Muscle of leg (tissue), 11 donors: ENCODE measurements around the gene CD163L1. TPM values are rescaled to one million over a fixed set of nuclear protein-coding genes. Genes with fewer than 3 reads are reported as not detected.

ENCODE experiments used
- DNase-seq: peaks from one replicate; pipeline ENCODE4 v3.0.0; 2013
- H3K27ac ChIP-seq: one replicate; pipeline ENCODE4 v1.5.1; 2013; ENCODE audit warnings: mild to moderate bottlenecking, low read length, control low read depth
- H3K27me3 ChIP-seq: one replicate; pipeline ENCODE4 v1.6.1; 2013; ENCODE audit warnings: low read length; ENCODE audit not compliant: control insufficient read depth, insufficient read depth
- H3K36me3 ChIP-seq: one replicate; pipeline ENCODE4 v1.6.1; 2013; ENCODE audit warnings: low read length; ENCODE audit not compliant: control insufficient read depth, insufficient read depth
- H3K4me1 ChIP-seq: one replicate; pipeline ENCODE4 v1.6.1; 2013; ENCODE audit warnings: low read length; ENCODE audit not compliant: control insufficient read depth, insufficient read depth
- H3K4me3 ChIP-seq: one replicate; pipeline ENCODE4 v1.5.1; 2013; ENCODE audit warnings: low read length, control low read depth
- H3K9me3 ChIP-seq: replicated peaks from 2 replicates; pipeline ENCODE4 v1.6.1; 2013; ENCODE audit warnings: low read depth, low read length; ENCODE audit not compliant: control insufficient read depth
- WGBS: methylation state at CpG from one replicate; pipeline ENCODE4 v1.1.5; 2013; ENCODE audit warnings: missing lambda C conversion rate; ENCODE audit not compliant: insufficient coverage; 5-methylcytosine and 5-hydroxymethylcytosine counted together
- polyA plus RNA-seq, 8 donors: library from polyadenylated mRNA; unstranded; fragments of 120-200 nt; gene quantifications; one replicate each; pipeline versions ENCODE4 v1.2.1 to v1.2.3, GENCODE V29; 2013; ENCODE audit warnings: inconsistent platforms in 1 of 8, low replicate concordance in 1 of 8; ENCODE audit not compliant: insufficient read length in 8 of 8, insufficient read depth in 1 of 8
- total RNA-seq: library from RNA; stranded (reverse); fragments of 120-200 nt; gene quantifications from one replicate; pipeline ENCODE4 v1.2.4, GENCODE V29; 2013

CD163L1 gene
- total and polyA plus RNA-seq, 9 donors: 5.3 to 11.5 (median 8.2) TPM

DNA sequence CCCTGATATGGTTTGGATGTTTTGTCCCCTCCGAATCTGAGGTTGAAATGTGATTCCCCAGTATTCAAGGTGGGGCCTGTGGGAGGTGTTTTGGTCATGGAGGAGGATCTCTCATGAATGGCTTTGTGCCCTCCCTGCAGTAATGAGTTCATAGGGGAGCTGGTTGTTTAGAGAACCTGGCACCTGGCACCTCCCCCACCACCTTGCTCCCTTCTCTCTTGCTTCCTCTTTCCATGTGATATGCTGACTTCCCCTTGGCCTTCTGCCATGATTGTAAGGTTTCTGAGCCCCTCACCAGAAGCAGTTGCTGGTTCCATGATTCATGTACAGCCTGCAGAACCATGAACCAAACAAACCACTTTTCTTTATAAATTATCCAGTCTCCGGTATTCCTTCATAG, 32.6 kb downstream of the CD163L1 start:
- DNase-seq: peak; percentile 22
- H3K4me1 ChIP-seq: no peaks in the 10 kb centered on the region
- H3K4me3 ChIP-seq: no peak overlapping the region
- no peak overlapping the region for H3K27ac ChIP-seq
- no peaks in the 10 kb centered on the region for H3K36me3 ChIP-seq
- H3K9me3 ChIP-seq: no peaks in the 10 kb centered on the region
- no CpG with 5 or more reads among the region's 2 CpGs for WGBS
- H3K27me3 ChIP-seq: no peaks in the 10 kb centered on the region

DNA sequence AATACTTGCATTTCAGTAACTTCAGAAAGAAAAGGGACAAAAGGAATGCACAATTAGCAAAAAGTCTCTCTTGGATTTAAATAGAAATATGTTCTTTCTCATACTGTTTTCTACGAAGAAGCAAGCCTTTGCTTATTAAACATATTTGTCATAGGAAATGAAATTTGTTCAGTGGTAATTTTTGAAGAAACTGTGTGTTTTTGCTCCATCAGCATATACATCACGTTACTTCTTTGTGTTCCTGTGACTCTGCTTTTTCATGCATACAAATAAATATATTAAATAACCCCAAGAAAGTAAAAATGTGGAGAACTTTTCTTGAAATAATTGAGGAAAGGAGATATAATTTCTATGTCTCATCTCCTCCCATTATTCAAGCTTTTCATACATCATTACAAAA, 39.7 kb downstream of the CD163L1 start:
- DNase-seq: peak; percentile 4
- WGBS: no CpG with 5 or more reads among the region's 2 CpGs
- Histone ChIP-seq H3K9me3 (no peaks in the 10 kb centered on the region), H3K27me3 (no peaks in the 10 kb centered on the region), H3K4me3 (no peak overlapping the region), H3K36me3 (no peaks in the 10 kb centered on the region), H3K4me1 (no peaks in the 10 kb centered on the region), H3K27ac (no peak overlapping the region)

DNA sequence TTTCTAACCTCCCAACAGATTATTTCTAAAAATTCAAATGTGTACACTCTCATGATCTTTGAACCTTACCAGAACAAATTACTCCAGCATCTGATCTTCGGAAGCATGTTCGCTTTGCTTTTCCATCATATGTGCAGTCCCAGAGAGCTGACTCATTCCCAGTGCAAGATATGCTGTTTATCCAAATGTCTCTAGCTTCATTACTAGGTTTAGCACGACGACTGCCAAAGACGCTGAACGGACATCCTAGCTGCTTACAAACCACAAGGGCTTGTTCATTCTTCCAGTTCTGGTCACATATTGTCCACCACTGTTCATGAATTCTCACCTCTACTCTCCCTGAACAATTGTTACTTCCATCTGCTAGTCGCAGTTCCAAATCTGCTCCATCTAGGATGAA, 40.5 kb downstream of the CD163L1 start:
- 73% methylated on average over 6 of the region's 7 CpGs for WGBS
- H3K4me1 ChIP-seq: no peaks in the 10 kb centered on the region
- H3K4me3 ChIP-seq: no peak overlapping the region
- H3K36me3 ChIP-seq: no peaks in the 10 kb centered on the region
- H3K27ac ChIP-seq: no peak overlapping the region
- H3K9me3 ChIP-seq: no peaks in the 10 kb centered on the region
- no peak for DNase-seq
- no peaks in the 10 kb centered on the region for H3K27me3 ChIP-seq

DNA sequence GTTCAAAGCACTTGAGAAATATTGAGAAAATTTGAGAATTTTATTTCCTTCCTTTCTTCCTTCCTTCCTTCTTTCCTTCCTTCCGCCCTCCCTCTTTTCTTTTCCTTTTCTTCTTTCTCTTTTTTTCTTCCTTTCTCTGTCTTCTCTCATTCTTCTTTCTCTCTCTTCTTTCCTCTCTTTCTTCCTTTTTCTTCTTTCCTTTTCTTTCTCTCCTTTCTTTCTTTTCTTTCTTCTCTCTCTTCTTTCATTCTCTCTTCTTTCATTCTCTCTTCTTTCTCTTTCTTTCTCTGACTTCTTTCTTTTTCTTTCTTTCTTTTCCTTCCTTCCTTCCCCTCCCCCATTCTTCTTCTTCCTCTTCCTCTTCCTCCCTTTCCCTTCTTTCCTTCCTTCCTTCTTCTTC, 44.9 kb downstream of the CD163L1 start:
- Histone ChIP-seq H3K27ac (no peak overlapping the region), H3K36me3 (no peaks in the 10 kb centered on the region), H3K4me3 (no peak overlapping the region), H3K9me3 (no peaks in the 10 kb centered on the region), H3K4me1 (no peaks in the 10 kb centered on the region), H3K27me3 (no peaks in the 10 kb centered on the region)
- 75% methylated on average over 1 of the region's 1 CpG for WGBS
- DNase-seq: no peak

DNA sequence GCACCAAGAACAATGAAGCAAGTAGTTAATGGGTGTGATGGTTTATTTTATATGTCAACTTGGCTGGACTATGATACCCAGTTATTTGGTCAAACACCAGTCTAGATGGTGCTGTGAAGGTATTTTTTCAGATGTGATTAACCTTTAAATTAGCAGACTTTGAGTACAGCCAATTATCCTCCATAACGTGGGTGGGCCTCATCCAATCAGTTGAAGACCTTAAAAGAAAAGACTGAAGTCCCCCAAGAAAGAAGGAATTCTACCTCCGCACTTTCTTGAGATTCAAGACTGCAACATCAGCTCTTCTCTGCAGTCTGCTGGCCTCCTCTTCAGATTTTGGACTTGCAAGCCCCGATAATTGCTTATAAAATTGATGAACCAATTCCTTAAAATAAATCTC, 47.5 kb downstream of the CD163L1 start:
- Histone ChIP-seq H3K27me3 (no peaks in the 10 kb centered on the region), H3K4me1 (no peaks in the 10 kb centered on the region), H3K27ac (no peak overlapping the region), H3K4me3 (no peak overlapping the region), H3K9me3 (no peaks in the 10 kb centered on the region), H3K36me3 (no peaks in the 10 kb centered on the region)
- WGBS: 40% methylated on average over 1 of the region's 3 CpGs
- DNase-seq: no peak

DNA sequence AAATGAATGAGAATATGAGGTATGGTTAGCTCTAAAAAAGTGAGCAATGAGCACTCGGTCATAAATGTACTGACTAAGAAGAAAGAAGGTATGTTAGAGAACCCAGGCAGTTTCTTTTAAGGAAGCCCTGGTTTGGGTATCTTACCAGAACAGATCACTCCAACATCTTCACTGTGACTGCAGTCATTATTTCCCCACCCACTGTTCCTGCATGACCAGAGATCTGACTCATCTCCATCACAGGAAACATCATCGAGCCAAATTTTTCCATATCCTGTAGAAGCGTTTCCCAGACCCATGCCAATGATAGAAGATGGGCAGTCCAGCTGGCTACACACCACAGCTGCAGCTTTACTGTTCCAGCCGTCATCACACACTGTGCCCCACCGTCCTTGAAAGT, 48.0 kb downstream of the CD163L1 start:
- H3K4me1 ChIP-seq: no peaks in the 10 kb centered on the region
- 94% methylated on average over 2 of the region's 5 CpGs for WGBS
- no peaks in the 10 kb centered on the region for H3K9me3 ChIP-seq
- H3K4me3 ChIP-seq: no peak overlapping the region
- H3K36me3 ChIP-seq: no peaks in the 10 kb centered on the region
- H3K27me3 ChIP-seq: no peaks in the 10 kb centered on the region
- no peak for DNase-seq
- no peak overlapping the region for H3K27ac ChIP-seq

DNA sequence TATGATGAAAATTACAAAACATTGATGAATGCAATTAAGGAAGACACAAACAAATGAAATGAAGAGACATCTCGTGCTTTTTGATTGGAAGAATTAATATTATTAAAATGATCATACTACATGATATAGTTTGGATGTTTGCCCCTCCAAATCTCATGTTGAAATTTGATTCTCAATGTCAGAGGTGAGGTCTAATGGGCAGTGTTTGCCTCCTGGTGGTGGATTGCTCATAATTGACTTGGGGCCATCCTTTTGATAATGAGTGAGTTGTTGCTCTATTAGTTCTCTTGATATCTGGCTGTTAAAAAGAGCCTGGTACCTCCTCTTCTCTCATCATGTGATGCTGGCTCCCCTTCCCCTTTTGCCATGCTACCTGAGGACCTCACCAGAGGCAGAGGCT, 56.7 kb downstream of the CD163L1 start:
- DNase-seq: no peak
- H3K27me3 ChIP-seq: no peaks in the 10 kb centered on the region
- H3K27ac ChIP-seq: no peak overlapping the region
- peaks cover 7% of the 10 kb centered on the region for H3K9me3 ChIP-seq
- no CpG with 5 or more reads among the region's 1 CpG for WGBS
- no peaks in the 10 kb centered on the region for H3K36me3 ChIP-seq
- no peak overlapping the region for H3K4me3 ChIP-seq
- H3K4me1 ChIP-seq: no peaks in the 10 kb centered on the region

DNA sequence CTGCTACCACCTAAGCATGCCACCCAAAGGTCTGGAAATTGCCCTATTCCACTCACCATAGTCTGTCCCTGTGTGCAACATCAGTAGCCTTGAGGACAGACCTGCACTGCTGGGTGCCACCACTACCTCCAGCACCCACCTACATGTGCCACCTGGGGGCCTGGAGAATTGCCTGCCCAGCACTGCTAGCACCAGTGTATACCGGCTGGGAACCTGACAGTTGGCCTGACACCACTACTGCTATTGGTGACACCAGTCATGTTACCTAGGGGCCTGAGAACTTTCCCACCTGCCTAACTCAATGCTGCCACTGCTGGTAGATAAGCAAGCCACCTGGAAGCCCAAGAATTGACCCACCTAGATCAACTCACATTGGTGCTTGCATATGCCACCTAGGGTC, 60.8 kb downstream of the CD163L1 start:
- Histone ChIP-seq H3K36me3 (no peaks in the 10 kb centered on the region), H3K4me3 (no peak overlapping the region), H3K27ac (no peak overlapping the region), H3K4me1 (no peaks in the 10 kb centered on the region), H3K9me3 (peaks cover 7% of the 10 kb centered on the region), H3K27me3 (no peaks in the 10 kb centered on the region)
- WGBS: 100% methylated on average over 1 of the region's 1 CpG
- DNase-seq: no peak

DNA sequence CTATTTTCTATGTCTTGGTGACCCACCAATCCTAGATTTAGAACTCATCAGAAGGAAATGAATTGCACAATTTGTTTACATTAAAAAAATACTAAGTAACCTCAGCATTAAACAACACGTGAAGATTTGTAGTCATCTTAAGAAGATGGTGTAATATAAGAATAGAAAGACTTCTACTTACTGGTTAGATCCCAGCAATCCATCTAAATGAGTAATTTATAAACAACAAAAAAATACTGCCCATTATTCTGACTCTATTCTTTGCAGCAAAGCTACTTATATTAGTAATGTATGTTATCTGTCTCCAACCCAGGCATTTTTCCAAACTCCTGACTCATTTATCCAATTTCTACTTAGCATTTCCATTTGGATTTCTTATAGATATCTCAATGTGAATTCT, 67.8 kb downstream of the CD163L1 start:
- H3K4me3 ChIP-seq: no peak overlapping the region
- WGBS: no CpG with 5 or more reads among the region's 1 CpG
- no peak for DNase-seq
- H3K4me1 ChIP-seq: no peaks in the 10 kb centered on the region
- H3K27me3 ChIP-seq: no peaks in the 10 kb centered on the region
- H3K27ac ChIP-seq: no peak overlapping the region
- no peaks in the 10 kb centered on the region for H3K36me3 ChIP-seq
- no peaks in the 10 kb centered on the region for H3K9me3 ChIP-seq

DNA sequence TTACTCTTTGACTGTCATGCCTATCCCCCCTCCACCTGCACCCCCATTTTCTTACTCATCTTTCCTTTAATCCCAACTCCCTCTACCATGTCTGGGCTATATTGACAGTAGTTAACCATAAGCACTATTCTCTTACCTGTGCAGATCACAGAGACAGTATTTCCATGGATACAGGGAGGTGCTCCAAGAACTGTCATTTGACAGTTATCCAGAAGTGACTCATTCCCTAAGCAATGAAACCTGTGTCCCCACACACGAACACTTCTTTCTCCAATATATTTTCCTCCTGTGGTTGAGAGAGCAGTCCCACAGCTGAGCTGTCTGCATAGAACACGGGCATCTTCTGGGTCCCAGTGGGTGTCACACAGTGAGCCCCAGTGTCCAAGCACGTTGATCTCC, 68.8 kb downstream of the CD163L1 start:
- H3K9me3 ChIP-seq: no peaks in the 10 kb centered on the region
- no peaks in the 10 kb centered on the region for H3K27me3 ChIP-seq
- H3K36me3 ChIP-seq: no peaks in the 10 kb centered on the region
- H3K27ac ChIP-seq: no peak overlapping the region
- 64% methylated on average over 2 of the region's 3 CpGs for WGBS
- H3K4me3 ChIP-seq: no peak overlapping the region
- H3K4me1 ChIP-seq: no peaks in the 10 kb centered on the region
- no peak for DNase-seq

DNA sequence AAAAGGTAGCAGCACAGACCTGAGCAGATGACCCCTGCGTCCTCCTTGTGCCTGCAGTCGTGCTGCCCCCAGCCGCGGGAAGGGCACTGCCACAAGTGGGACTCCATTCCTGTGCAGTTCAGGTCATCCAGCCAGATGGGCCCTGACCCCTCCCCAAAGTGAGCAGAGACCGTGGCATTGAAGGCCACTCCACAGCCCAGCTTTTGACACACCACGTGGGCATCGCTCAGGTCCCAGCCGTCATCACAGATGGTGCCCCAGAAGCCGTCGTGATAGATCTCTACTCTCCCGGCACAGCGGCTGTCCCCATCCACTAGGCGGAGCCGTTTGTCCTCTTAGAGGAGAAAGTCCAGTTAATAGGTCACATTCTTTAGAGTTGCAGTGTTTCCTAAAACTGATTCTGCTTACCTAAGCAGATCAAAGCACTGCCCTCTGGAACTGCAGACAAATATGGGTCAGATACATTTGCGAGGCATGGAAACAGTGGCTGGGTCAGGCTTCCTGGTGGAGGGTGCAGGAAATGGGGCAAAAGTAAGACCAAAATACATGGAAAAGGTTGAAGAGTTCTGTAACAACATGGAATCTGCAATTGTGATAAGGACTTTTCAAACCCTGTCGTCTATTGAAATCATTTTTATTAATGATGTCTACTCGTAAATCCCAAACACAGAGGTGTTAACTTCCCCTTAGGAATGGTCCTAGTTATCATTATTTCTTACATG, 69.4 kb downstream of the CD163L1 start:
- Histone ChIP-seq H3K27ac (no peak overlapping the region), H3K27me3 (no peaks in the 10 kb centered on the region), H3K4me3 (no peak overlapping the region), H3K4me1 (no peaks in the 10 kb centered on the region), H3K36me3 (no peaks in the 10 kb centered on the region), H3K9me3 (no peaks in the 10 kb centered on the region)
- 61% methylated on average over 7 of the region's 17 CpGs for WGBS
- peak; percentile 8 for DNase-seq
